Glutamatergic neuron (in vitro differentiated cells): ENCODE data around the gene RDH14. TPM values are rescaled to one million over a fixed set of nuclear protein-coding genes. Genes with fewer than 3 reads are reported as not detected.

Experiments
- DNase-seq: peaks from one replicate; pipeline ENCODE4 v3.0.0; 2022
- H3K27ac Mint-ChIP-seq: one replicate; pipeline ENCODE4 v1.8.0; 2020; ENCODE audit warnings: mild to moderate bottlenecking, mixed read lengths, inconsistent platforms; ENCODE audit not compliant: unreplicated experiment
- H3K27me3 Mint-ChIP-seq: one replicate; pipeline ENCODE4 v1.8.0; 2020; ENCODE audit warnings: mild to moderate bottlenecking, moderate library complexity, mixed read lengths, inconsistent platforms; ENCODE audit not compliant: unreplicated experiment
- H3K36me3 Mint-ChIP-seq: one replicate; pipeline ENCODE4 v1.8.0; 2020; ENCODE audit warnings: mild to moderate bottlenecking, mixed read lengths, inconsistent platforms; ENCODE audit not compliant: unreplicated experiment
- H3K4me1 Mint-ChIP-seq: one replicate; pipeline ENCODE4 v1.8.0; 2020; ENCODE audit warnings: mild to moderate bottlenecking, low read depth, mixed read lengths, inconsistent platforms; ENCODE audit not compliant: unreplicated experiment
- H3K4me3 Mint-ChIP-seq: one replicate; pipeline ENCODE4 v1.8.0; 2020; ENCODE audit warnings: mild to moderate bottlenecking, mixed read lengths, inconsistent platforms; ENCODE audit not compliant: unreplicated experiment
- H3K9me3 Mint-ChIP-seq: one replicate; pipeline ENCODE4 v1.8.0; 2020; ENCODE audit warnings: mild to moderate bottlenecking, moderate library complexity, mixed read lengths, inconsistent platforms; ENCODE audit not compliant: unreplicated experiment
- CTCF ChIP-seq: fragments of 200-600 bp; sonication (generic); IDR thresholded peaks from one replicate; pipeline ENCODE4 v1.5.0; 2021; ENCODE audit not compliant: partially characterized antibody, unreplicated experiment
- total RNA-seq: library from RNA; stranded (reverse); fragmentation: NEBNext Ultra II Directional; extraction: Animal tissue kit (Norgen Biotek cat#: 25700); gene quantifications from one replicate; pipeline ENCODE4 v1.2.1, GENCODE V29; 2021; ENCODE audit not compliant: unreplicated experiment

The RDH14 gene
- total RNA-seq, 1 donor from 2014 or later = 9.1 TPM

- DNase-seq = no peak
Measured at GRCh38 chr2:18527326-18527725, 33.1 kb downstream of the RDH14 start.

GRCh38 chr2:18526429-18526828, 34.0 kb downstream of the RDH14 start:
- Mint-ChIP-seq H3K9me3 (no peaks in the 10 kb centered on the region), H3K27me3 (peaks cover 2% of the 10 kb centered on the region), H3K36me3 (no peaks in the 10 kb centered on the region), H3K27ac (no peak overlapping the region), H3K4me3 (no peak overlapping the region), H3K4me1 (no peaks in the 10 kb centered on the region)
- no peak for TF ChIP-seq CTCF
- no peak for DNase-seq

More at GRCh38 chr2:18527326-18527725, 33.1 kb downstream of the RDH14 start:
- H3K4me1 Mint-ChIP-seq = no peaks in the 10 kb centered on the region
- H3K36me3 Mint-ChIP-seq = no peaks in the 10 kb centered on the region
- peaks cover 2% of the 10 kb centered on the region for H3K27me3 Mint-ChIP-seq
- no peaks in the 10 kb centered on the region for H3K9me3 Mint-ChIP-seq
- TF ChIP-seq CTCF = no peak
- no peak overlapping the region for H3K4me3 Mint-ChIP-seq
- H3K27ac Mint-ChIP-seq = no peak overlapping the region

GRCh38 chr2:18525852-18526251, 34.6 kb downstream of the RDH14 start:
- H3K4me3 Mint-ChIP-seq = no peak overlapping the region
- H3K27ac Mint-ChIP-seq = no peak overlapping the region
- TF ChIP-seq CTCF = no peak
- no peaks in the 10 kb centered on the region for H3K4me1 Mint-ChIP-seq
- no peaks in the 10 kb centered on the region for H3K36me3 Mint-ChIP-seq
- DNase-seq = no peak
- H3K9me3 Mint-ChIP-seq = no peaks in the 10 kb centered on the region
- H3K27me3 Mint-ChIP-seq = peaks cover 2% of the 10 kb centered on the region

- H3K27ac Mint-ChIP-seq = no peak overlapping the region
- H3K4me1 Mint-ChIP-seq = no peaks in the 10 kb centered on the region
Measured at GRCh38 chr2:18525236-18525635, 35.2 kb downstream of the RDH14 start.

More at GRCh38 chr2:18525236-18525635, 35.2 kb downstream of the RDH14 start:
- no peaks in the 10 kb centered on the region for H3K9me3 Mint-ChIP-seq
- no peak overlapping the region for H3K4me3 Mint-ChIP-seq
- no peak for DNase-seq
- peaks cover 4% of the 10 kb centered on the region for H3K27me3 Mint-ChIP-seq
- H3K36me3 Mint-ChIP-seq = no peaks in the 10 kb centered on the region
- no peak for TF ChIP-seq CTCF
